Measurements from ENCODE around the gene AP3S1.

The AP3S1 gene

GRCh38 chr5:115941051-115941675 is 99.4 kb downstream of the AP3S1 start:
- no peak for DNase-seq

- DNase-seq, result no peak
These were observed 102.8 kb downstream of the AP3S1 start for GRCh38 chr5:115944501-115944900.

GRCh38 chr5:115946655-115947054 is 104.9 kb downstream of the AP3S1 start:
- DNase-seq, result no peak

GRCh38 chr5:115947260-115947659 is 105.5 kb downstream of the AP3S1 start:
- no peak for DNase-seq

- peak; percentile 34 for DNase-seq
These were observed 106.4 kb downstream of the AP3S1 start for GRCh38 chr5:115948091-115948534.

- DNase-seq, result no peak
These were observed 107.4 kb downstream of the AP3S1 start for GRCh38 chr5:115949096-115949495.

- no peak for DNase-seq
These were observed 110.9 kb downstream of the AP3S1 start for GRCh38 chr5:115952588-115952987.

- DNase-seq, result no peak
These were observed 112.4 kb downstream of the AP3S1 start for GRCh38 chr5:115954144-115954543.

- no peak for DNase-seq
These were observed 115.2 kb downstream of the AP3S1 start for GRCh38 chr5:115956957-115957356.

- peak; percentile 40 for DNase-seq
These were observed 119.9 kb downstream of the AP3S1 start for GRCh38 chr5:115961381-115962238.

- DNase-seq, result no peak
These were observed 120.5 kb downstream of the AP3S1 start, which contains the start of gene LVRN for GRCh38 chr5:115962239-115962564. LVRN (plus strand) TSS chr5:115962475; CDS start chr5:115962618, 143 bp downstream.

GRCh38 chr5:115962565-115963402 is 121.0 kb downstream of the AP3S1 start:
- peak; percentile 57 for DNase-seq

- DNase-seq, result no peak
These were observed 121.8 kb downstream of the AP3S1 start for GRCh38 chr5:115963566-115963965.

Data from left hindlimb (tissue), 1 donor.